ENCODE results near the gene GNAQ. TPM values are rescaled to one million over a fixed set of nuclear protein-coding genes. Genes with fewer than 3 reads are reported as not detected.

Gene GNAQ
- total RNA-seq, 1 experiment from 2014 or later = 28.7 TPM

DNA sequence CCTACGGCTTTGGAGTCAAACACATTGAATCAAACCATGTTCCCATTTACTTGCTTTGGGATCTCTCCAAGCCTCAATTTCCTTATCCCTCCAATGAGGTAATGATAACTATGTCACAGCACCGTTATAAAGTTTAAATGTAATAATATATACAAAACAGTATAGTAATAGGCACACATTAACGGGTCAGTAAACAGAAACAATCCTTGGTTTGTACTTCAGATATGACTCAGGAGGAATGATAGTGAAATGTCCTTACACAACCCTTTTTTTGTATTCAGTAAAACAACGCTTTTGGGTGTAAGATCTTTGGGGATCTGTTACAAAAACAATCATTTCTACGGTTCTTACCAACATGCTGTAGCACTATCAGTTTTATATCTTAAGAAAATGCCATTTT lies 205.0 kb downstream of the GNAQ start:
- intact Hi-C loops (cut with micrococcal nuclease) = no loop called here
- DNase-seq (ENCODE audit: low read depth, low spot score) = no peak
- Histone ChIP-seq H3K27ac (ENCODE audit: low read depth, low read length) (no peak overlapping the region), H3K79me2 (ENCODE audit: insufficient read depth, low read length) (no peaks in the 10 kb centered on the region), H3K4me1 (ENCODE audit: control insufficient read depth in 1 of 2, insufficient read depth in 2 of 2, low read length in 2 of 2) (peaks cover 0 to 3% of the 10 kb centered on the region in 2 experiments; a peak in 1 of 4 replicates), H3K4me3 (replicated peaks in 1 of 2; ENCODE audit: low read depth in 1 of 2, low read length in 2 of 2) (no peak overlapping the region), H3K4me2 (ENCODE audit: low read length) (no peak overlapping the region), H3K9me3 (ENCODE audit: control insufficient read depth in 1 of 2, insufficient read depth in 1 of 2, low read depth in 1 of 2, low read length in 2 of 2) (no peaks in the 10 kb centered on the region), H3K27me3 (ENCODE audit: insufficient read depth, low read length) (no peaks in the 10 kb centered on the region), H2AFZ (ENCODE audit: low read depth, low read length, poor library complexity, severe bottlenecking) (no peak overlapping the region), H4K20me1 (ENCODE audit: insufficient read depth) (no peaks in the 10 kb centered on the region), H3K9me2 (ENCODE audit: insufficient read depth) (no peaks in the 10 kb centered on the region), H3K9ac (ENCODE audit: low read length) (no peak overlapping the region), H3K36me3 (ENCODE audit: control insufficient read depth in 1 of 2, insufficient read depth in 2 of 2, low read length in 2 of 2) (no peaks in the 10 kb centered on the region)
- RAD21 ChIA-PET (ENCODE audit: low non-redundant PET in 1 of 2, low total read pairs in 2 of 2, uncharacterized antibody in 2 of 2, unreplicated experiment in 2 of 2) = no interaction called here
- no peak for TF ChIP-seq EZH2phosphoT487 (IDR thresholded peaks at IDR 0.05; ENCODE audit: borderline replicate concordance)
- no peak for TF ChIP-seq EGR1 (IDR thresholded peaks at IDR 0.05; ENCODE audit: low read depth)
- TF ChIP-seq, protein P1, sequence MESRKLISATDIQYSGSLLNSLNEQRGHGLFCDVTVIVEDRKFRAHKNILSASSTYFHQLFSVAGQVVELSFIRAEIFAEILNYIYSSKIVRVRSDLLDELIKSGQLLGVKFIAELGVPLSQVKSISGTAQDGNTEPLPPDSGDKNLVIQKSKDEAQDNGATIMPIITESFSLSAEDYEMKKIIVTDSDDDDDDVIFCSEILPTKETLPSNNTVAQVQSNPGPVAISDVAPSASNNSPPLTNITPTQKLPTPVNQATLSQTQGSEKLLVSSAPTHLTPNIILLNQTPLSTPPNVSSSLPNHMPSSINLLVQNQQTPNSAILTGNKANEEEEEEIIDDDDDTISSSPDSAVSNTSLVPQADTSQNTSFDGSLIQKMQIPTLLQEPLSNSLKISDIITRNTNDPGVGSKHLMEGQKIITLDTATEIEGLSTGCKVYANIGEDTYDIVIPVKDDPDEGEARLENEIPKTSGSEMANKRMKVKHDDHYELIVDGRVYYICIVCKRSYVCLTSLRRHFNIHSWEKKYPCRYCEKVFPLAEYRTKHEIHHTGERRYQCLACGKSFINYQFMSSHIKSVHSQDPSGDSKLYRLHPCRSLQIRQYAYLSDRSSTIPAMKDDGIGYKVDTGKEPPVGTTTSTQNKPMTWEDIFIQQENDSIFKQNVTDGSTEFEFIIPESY (IDR thresholded peaks at IDR 0.05; ENCODE audit: extremely low read depth, insufficient replicate concordance, low read length) = no peak
- TF ChIP-seq POLR2A (IDR thresholded peaks at IDR 0.05; ENCODE audit: borderline replicate concordance, extremely low read depth, insufficient read depth, insufficient read length) = no peak
- TF ChIP-seq CEBPB (IDR thresholded peaks at IDR 0.05; ENCODE audit: low read depth) = no peak
- TF ChIP-seq FOSL1 (IDR thresholded peaks at IDR 0.05; ENCODE audit: low read depth) = no peak
- TF ChIP-seq, protein P2, sequence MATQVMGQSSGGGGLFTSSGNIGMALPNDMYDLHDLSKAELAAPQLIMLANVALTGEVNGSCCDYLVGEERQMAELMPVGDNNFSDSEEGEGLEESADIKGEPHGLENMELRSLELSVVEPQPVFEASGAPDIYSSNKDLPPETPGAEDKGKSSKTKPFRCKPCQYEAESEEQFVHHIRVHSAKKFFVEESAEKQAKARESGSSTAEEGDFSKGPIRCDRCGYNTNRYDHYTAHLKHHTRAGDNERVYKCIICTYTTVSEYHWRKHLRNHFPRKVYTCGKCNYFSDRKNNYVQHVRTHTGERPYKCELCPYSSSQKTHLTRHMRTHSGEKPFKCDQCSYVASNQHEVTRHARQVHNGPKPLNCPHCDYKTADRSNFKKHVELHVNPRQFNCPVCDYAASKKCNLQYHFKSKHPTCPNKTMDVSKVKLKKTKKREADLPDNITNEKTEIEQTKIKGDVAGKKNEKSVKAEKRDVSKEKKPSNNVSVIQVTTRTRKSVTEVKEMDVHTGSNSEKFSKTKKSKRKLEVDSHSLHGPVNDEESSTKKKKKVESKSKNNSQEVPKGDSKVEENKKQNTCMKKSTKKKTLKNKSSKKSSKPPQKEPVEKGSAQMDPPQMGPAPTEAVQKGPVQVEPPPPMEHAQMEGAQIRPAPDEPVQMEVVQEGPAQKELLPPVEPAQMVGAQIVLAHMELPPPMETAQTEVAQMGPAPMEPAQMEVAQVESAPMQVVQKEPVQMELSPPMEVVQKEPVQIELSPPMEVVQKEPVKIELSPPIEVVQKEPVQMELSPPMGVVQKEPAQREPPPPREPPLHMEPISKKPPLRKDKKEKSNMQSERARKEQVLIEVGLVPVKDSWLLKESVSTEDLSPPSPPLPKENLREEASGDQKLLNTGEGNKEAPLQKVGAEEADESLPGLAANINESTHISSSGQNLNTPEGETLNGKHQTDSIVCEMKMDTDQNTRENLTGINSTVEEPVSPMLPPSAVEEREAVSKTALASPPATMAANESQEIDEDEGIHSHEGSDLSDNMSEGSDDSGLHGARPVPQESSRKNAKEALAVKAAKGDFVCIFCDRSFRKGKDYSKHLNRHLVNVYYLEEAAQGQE (IDR thresholded peaks at IDR 0.05; ENCODE audit: low read depth) = no peak
- no peak for ATAC-seq
- CTCF ChIA-PET = no interaction called here
- POLR2A ChIA-PET = no interaction called here
- BruUV-seq (replicated peaks) = no TSS peak
